Inferior parietal cortex (tissue), 1 donor: ENCODE data around the gene ARHGAP32.
"Not testable (repeated sequence)": the region's sequence is repeated elsewhere in the genome, so short reads cannot be mapped to it uniquely, and the experiment has no call there.

ENCODE experiments used
- DNase-seq: peaks from one replicate; pipeline ENCODE4 v3.0.0-alpha.2; 2016; ENCODE audit errors: extremely low spot score

The ARHGAP32 gene

DNA sequence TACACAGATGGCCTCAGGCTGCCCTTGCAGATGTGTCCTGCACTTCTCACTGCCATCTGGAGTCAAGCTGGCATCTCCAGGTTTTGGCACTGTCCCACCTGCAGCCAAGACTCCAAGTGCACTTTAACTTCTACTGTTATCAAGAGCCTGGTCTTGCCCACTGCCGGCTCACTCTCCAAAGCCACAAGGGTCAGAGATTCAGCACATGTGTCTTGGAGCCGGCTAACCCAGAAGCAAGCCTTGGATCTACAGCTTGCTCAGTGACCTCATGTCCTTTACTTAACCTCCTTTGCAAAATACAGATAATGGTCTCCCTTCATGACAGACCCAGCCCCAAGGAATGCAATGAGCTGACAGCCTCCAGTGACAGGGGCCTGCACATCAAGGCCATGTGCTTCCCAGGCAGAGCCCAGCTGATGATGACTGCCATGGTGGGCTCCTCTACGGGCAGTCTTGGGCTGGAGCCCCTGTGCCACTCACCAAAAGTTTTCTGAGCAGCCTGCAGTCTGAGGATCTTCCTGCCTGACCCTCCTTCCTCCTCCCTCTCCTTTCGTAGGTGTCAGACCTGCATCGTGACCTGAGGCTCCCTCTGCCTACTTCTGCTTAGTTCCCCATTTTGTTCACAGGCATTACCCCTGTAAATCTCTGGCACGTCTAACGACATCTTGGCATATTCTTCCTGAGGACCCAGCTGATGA lies 258.5 kb downstream of the ARHGAP32 start:
- no peak for DNase-seq

DNA sequence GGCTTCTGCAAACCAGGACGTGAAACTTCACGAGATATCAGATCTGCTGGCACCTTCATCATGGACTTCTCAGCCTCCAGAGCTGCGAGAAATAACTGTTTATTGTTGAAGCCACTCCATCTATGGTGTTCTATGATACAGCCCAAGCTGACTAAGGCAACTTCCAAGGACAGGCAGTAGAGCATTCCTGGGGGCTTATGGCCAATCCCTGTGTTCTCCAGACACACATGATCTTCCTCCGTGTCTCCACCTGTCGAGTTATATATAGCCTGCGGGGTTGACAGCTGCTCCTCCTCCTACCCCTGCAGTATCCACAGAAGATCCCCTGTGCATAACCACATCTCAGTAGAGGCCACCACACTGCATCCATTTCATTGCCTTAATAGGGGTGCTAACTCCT lies 260.5 kb downstream of the ARHGAP32 start:
- no peak for DNase-seq

DNA sequence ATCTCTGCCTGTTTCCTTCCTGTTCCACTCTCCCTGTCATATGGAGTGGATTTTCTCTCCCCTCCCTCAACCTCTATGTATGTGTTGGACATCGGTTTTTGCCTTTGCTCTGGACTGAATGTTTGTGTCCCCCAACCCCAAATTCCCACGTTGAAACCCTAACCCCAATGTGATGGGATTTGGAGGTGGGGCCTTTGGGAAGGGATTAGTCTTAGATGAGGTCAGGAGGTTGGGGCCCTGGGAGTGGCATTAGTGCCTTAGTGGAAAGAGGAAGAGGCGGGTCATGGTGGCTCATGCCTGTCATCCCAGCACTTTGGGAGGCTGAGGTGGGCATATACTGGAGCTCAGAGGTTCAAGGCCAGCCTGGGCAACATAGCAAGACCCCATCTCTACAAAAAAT lies 261.1 kb downstream of the ARHGAP32 start:
- no peak for DNase-seq

DNA sequence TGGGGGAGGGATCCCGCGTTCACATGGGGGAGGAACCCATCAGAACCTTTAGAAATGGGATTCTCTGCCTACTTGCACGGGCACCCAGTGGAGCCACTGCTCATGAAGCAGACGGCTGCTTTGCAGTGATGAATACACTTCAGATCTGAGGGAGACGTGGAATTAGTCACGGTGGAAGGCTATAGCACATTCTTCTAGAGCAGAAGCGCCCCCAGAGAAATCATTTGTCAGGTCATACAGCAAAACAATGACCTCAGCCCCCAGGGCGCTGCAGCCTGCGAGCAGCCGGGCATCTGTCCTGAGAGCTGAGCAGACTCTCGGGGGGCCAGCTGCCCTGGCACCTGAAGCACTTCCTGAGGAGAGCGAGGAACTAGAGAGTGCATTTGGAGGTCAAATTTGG lies 262.1 kb downstream of the ARHGAP32 start:
- DNase-seq: no peak

DNA sequence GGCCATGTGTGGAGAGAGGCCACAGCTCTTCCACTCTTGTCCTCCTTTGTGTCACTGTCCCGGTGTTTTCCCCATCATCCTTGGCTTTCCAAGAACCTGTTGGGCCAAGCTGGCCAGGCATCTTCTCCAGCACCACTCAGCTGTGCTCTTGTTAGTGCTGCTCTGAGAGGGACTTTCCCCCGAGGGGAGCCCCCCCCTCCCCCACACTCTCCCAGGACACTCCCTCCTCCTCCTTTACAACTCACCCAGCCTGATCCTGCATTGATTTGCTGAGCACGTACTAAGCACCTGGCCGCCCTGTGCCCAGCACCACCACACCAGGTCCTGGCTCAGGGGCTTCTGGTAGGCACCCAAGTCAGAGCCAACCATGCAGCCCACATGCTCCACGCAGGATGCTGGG lies 262.7 kb downstream of the ARHGAP32 start:
- DNase-seq: no peak

DNA sequence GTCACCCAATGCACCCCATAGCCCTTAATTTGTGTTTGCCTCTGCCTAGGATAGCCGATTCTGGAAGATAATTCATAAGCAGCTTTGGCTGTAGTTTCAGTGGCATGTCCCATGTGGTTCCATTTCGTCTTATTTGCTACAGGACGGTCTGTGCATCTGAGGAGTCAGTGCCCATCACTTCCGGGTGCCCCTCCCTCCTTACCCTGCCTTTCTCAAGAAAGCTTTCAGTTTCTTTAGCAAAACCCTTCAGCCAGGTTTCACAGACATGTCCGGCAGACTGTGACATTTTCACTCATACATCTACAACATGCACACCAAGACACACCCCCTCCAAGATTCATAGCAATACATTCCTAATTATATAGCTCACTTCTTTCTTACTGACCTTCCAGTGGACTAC lies 263.7 kb downstream of the ARHGAP32 start:
- no peak for DNase-seq

DNA sequence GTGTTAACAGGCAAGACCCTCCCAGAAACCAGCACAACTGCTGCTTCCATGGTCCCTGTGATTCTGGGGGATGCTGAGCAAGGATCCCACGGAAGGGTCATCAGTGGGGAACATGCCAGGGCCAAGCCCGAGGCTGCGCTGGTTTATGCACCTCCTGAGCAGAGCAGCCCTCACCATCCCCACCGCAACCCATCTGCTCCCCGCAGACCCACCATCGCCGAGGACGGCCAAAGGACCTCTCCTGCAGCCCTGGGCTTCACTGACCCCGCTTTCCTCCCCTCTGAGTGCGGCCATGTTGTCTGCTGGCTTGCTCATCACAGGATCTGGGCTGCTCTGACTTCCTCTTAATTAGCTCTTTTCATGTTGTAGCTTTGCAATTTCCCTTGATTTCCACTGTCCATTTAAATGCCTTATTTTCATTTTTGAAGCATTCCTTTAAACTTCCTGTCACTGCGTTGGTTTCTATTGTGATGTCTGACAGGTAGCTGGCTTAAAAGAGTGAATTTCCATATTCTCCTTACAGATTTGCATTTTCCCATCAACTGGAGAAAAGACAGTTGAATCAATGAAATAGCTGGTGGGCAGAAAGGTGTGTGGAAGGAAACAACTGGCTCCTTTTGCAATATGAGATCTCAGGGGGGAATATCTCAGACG lies 264.3 kb downstream of the ARHGAP32 start:
- no peak for DNase-seq

DNA sequence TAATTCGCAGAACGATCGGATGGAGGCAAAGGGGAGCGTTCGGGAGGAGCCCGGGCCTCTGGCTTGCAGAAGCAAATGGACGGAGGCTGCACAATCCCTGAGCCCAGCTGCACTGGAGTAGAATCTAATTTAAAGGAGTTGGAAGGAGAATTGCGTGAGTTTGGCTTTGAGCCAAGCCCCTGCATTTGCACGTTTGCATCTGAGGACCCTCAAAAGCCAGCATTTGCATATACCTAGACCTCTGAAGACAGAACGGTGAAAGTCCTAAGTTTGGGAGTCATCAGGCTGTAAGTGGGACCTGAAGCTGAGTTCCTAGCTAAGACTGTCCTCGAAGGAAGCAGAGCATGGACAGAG lies 265.0 kb downstream of the ARHGAP32 start:
- DNase-seq: no peak

DNA sequence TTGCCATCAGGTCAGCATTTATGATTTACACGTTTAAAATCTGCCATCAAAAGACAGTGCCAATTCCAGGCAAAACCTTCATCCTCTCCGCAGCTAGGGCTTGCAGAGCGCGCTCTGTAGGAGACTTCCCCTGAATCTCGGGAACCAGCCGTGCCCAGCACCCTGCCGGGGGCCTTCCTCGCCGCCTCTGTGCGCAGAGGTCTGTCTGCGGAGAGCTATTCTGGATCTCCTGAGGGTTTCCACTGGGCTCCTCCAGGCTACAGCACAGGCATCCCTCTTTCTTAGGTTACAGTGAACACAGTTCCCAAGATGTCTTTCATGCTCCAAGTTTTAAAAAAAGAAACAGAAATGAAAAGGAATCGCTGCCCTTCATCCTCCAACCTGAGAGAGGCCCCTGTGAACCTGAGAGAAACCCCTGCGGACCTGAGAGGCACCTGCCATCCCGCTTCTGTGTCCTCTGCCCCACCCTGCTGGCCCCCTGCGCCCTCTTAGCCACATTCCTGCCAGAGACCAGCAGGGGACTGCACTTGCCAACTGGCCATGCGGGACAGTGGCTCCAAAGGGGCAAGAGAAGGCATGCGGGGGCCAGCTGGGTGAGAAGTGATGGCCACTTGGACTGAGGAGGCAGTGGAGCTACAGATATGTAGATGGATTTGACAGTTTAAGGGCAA lies 265.6 kb downstream of the ARHGAP32 start:
- DNase-seq: no peak

DNA sequence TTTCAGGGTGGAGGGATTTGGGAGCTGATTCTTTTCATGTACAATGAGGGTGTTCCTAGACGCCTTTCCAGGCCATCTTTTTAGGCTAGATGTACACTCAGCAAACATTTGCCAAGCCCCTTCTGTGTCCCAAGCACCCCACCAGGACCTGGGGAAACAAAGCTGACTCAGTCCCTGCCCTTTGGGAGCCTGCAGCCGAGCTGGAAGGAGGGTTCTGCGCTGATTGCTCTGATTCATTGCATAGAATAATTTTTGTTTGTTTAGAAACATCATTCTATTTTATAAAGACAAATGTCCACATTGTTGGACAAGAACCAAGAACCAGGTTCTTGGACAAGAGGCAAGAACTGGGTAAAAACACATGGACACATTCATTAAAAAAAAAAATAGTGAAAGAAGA lies 266.1 kb downstream of the ARHGAP32 start:
- no peak for DNase-seq

DNA sequence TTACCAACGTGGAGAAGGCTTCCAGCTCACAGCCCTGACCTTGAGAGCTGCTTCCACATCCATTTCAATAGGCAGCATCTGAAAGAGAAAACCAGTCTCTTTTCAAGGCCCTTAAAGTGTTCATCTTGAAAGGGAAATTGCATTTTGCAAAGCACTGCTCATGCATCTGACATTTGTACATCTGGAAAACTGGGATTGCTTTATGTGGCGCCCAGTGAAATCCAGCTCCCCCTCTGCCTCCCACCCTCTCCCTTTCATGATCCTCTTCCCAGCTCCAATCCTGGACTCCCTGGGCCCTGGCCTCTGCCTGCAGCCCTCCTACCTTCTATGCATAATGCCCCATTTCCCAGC lies 266.9 kb downstream of the ARHGAP32 start:
- DNase-seq: no peak

DNA sequence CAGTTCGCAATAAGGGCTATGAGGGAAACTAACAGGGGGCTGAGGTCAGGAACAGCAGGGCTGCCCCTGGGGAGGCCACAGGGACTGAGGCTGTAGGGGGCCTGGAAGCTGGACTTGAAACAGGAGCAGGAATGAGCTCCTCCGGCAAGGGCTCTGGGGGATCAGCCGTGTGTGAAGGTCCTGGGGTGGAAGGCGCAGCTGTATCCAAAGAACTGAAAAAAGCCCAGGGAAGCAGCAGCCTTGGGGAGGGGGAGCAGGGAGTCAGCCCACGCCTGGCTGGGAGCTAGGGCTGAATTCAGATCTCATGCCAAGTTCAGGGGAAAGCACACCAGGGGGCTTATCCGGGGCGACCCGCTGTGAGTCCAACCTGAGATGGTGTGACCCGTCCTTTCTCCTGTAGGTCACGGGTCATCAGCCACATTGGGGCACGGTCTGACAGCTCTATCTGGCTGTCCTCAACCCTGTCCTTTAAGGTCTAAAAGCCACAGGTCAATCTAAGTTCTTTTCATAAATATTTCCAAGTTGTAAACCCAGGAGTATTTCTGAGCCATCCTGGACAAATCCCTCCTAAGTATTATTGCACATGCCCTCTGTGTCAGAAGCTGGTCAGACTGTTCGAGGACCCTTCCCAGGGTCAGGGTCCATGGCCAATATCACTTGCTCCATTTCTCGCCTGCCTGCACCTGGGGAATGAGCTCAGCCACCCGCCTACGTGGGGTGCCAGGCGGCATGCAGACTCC lies 267.4 kb downstream of the ARHGAP32 start:
- DNase-seq: no peak

DNA sequence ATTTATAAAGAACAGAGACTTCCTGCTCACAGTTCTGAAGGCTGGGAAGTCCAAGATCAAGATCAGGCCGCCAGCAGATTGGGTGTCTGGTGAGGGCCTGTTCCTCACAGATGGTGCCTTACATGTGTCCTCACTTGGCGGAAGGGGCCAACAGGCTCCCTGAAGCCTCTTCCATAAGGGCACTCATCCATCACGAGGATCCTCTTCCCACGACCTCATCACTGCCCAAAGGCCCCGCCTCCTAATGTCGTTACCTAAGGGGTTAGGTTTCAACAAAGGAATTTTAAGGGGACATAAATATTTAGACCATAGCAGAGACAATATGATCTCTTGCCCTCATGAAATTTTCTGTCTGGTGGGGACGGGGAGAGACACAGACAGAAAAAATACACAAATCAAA lies 268.0 kb downstream of the ARHGAP32 start:
- no peak for DNase-seq

DNA sequence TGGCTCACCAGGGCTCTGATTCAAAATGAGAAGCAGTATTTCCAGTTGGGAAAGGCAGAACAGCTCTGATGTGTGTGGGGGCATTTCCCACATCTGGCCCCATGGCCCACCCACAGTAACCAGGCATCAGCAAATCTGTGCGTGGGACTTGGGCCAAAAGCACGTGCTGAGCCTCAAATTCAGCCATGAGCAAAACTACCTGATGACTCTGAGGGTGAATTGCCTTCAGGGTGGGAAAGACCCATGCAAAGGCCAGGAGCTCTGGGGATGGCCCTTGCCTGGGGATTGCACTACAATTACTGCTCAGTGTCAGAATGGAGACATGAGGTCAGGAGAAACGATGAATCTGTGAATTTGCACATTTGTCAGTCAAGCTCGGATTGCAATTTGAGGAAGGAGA lies 270.3 kb downstream of the ARHGAP32 start:
- no peak for DNase-seq

DNA sequence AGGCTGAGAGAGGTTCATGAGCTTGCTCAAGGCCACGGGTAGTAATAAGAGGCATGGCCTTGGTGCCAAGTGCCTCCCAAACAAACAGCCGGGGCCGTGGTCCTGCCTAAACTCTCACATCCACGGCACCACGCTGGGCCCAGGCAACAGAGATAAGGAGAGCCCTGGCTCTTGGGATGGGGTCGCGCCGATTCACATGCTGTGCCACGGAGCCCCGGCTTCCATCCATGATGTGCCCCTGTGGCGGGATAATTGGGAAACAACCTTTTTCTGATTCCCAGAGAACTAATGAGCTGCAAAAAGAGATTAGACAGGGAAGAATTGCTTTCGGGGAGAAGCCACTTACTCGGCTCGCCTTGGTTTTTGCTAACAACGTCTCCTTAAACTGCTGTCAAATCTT lies 271.5 kb downstream of the ARHGAP32 start:
- no peak for DNase-seq

DNA sequence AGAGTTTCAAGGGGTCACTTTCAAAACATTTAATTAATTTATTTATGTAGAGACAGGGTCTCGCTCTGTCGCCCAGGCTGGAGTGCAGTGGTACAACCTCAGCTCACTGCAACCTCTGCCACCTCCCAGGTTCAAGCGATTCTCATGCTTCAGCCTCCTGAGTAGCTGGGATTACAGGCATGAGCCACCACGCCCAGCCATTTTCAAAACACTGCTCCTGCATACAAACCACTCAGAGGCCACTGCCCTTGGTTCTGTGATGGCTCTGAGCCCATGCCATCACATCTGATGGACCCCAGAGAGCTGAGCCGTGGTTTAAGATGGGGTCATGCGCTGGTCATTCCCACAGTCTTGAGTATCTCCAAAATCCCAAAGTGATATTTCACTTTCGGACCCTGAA lies 272.5 kb downstream of the ARHGAP32 start:
- DNase-seq: not testable (repeated sequence)

DNA sequence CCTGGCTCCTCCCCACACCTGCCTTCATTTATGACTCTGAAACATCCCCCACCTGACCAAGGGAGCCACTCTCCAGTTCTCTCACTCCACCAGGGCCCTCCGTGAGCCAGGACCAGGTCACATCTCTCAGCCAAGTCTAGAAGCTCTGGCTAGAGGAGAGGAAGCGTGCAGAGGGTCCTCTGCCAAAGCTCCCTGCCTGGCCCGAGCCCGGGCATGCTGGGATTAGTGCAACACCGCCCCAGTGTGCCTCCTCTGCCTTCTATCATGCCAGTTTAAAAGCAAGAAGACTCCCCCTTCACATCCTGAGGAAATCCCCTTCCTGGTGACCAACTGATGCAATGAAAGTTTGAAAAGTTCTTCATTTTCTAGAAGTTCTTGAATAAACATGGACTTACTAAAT lies 272.9 kb downstream of the ARHGAP32 start:
- no peak for DNase-seq

DNA sequence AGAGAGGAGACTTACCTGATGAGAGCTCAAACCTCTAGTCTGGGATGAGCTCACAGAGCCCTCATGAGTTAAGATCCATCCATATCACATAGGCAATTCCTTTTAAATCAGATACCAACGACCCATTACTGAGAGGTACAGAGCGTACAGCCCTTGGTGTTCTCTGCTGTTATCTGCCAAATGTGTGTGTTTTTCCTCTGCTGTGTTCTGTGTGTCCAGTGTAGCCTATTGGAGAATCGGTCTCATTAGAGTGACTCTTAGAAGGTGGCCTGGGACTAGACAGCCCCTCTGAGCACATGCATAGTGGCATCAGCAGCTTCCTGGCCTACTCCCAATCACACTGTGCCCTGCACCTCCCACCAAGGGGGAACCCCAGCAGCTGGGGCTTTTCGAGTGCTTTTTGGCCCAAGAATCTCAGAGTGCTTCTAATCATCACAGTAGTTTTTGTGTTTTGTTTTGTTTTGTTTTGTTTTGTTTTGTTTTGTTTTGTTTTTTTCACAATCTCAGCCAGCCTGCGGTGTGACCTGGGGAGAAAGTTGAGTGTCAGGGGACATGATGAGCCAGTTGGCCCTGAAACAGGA lies 274.9 kb downstream of the ARHGAP32 start:
- no peak for DNase-seq

DNA sequence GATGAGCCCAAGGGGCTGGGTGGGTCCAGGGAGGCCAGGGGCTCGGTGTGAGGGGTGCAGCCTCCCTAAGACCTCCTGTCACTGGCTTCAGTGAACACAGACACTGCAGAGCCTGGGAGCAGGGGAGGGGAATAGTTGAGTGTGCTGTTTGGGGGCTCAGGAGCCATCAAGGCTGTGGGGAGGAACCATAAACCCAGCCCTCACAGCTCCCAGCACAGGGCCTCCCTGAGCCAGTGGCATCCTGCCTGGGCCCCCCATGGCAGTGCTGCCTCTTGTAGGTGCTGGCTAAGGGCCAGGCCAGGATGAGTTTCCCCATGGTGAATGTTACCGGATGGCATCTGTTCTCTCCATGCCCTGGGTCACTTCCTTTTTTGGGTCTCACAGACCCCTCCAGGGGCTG lies 275.4 kb downstream of the ARHGAP32 start:
- no peak for DNase-seq

DNA sequence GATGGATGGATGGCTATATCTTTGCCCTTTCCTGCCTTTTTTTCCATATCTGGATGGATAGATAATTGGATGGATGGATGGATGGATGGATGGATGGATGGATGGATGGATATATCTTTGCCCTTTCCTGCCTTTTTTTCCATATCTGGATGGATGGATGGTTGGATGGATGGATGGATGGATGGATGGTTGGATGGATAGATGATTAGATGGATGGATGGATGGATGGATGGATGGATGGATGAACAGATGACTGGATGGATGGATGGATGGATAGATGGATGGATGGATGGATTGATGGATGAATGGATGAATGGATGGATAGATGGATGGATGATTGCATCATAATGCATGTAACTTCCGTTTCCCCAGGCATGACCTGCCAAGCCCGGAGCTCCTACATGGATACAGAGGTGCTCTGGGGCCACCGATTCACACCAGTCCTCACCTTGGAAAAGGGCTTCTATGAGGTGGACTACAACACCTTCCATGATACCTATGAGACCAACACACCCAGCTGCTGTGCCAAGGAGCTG lies 276.0 kb downstream of the ARHGAP32 start:
- DNase-seq: no peak

DNA sequence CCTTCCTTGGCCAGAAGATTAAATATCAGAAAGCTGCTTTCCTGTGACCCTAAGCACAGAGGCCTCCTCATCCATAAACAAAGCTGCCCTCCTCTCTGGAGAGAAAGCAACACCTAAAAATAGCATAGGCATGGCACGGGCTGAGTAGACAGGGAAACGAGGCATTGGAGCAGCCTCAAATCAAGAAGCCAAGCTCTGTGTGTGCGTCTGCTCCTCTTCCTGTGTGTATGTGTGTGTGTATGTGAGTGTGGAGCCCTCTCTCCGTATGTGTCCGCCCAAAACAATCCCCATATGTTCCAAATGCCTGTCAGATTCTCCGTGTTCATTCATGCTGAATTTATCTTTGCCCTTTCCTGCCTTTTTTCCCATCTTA lies 277.0 kb downstream of the ARHGAP32 start:
- no peak for DNase-seq
